Stimulated activated CD8-positive, alpha-beta memory T cell treated with anti-CD3 and anti-CD28 coated beads, Interleukin-7, amount 100 ng/mL, for 48 hours (primary cell): ENCODE measurements around the gene PSMB10.
"Not testable (repeated sequence)": the region's sequence is repeated elsewhere in the genome, so short reads cannot be mapped to it uniquely, and the experiment has no call there.

ENCODE experiments used
- DNase-seq, 2 donors: peaks; one replicate each; pipeline ENCODE4 v3.0.0-alpha.2; 2020; ENCODE audit warnings: low read depth in 1 of 2; ENCODE audit errors: extremely low read depth in 1 of 2

Gene PSMB10

DNA sequence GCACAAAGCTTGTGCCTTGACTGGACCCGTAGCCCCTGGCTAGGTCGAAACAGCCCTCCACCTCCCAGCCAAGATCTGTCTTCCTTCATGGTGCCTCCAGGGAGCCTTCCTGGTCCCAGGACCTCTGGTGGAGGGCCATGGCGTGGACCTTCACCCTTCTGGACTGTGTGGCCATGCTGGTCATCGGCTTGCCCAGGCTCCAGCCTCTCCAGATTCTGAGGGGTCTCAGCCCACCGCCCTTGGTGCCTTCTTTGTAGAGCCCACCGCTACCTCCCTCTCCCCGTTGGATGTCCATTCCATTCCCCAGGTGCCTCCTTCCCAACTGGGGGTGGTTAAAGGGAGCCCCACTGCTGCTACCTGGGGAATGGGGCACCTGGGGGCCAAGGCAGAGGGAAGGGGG, 8.5 kb downstream of the PSMB10 start:
- no peak for DNase-seq

DNA sequence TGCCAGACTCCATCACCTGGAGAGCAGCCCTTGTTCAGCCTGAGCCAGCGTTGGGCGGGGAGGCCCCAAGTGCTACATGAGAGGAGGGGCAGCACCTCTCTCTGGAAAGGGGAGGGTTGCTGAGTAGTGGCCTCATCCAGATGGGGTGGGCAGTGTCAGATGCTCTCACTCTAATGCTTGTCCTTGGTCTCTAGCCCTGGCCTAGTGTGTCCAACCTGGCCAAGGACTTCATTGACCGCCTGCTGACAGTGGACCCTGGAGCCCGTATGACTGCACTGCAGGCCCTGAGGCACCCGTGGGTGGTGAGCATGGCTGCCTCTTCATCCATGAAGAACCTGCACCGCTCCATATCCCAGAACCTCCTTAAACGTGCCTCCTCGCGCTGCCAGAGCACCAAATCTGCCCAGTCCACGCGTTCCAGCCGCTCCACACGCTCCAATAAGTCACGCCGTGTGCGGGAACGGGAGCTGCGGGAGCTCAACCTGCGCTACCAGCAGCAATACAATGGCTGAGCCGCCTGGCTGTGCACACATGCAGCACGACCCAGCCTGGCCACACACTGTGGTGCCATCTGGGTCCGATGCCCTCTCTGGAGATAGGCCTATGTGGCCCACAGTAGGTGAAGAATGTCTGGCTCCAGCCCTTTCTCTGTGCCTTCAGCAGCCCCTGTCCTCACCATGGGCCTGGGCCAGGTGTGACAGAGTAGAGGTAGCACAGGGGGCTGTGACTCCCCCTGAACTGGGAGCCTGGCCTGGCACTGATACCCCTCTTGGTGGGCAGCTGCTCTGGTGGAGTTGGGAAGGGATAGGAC, 9.3 kb downstream of the PSMB10 start:
- DNase-seq, result no peak

DNA sequence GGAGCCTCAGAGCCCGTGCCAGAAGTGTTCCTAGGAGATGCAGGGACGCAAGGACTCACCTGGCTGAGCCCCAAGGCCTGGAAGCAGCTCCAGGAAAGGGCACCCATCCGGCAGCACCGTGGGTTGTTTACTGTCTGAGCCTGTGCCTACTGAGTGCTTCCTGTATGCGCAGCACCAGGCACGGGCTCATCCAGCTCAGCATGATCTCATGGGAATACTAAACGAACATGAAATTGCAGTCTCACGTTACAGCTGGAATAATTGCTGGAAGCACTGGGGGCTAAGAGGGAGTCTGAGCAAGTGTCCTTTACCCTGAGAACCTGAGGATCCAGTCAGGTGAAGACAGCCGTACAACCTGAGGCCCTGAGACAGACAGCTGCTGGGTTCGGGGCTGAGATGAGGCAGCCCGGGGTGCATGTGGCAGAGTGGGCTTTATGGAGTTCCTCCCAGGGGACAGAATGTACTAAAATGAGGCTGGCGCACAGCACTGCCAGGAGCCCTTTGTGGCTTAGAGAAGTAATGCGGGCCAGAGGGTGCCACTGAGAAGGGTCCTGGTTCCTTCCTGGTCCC, 10.4 kb downstream of the PSMB10 start:
- no peak for DNase-seq

DNA sequence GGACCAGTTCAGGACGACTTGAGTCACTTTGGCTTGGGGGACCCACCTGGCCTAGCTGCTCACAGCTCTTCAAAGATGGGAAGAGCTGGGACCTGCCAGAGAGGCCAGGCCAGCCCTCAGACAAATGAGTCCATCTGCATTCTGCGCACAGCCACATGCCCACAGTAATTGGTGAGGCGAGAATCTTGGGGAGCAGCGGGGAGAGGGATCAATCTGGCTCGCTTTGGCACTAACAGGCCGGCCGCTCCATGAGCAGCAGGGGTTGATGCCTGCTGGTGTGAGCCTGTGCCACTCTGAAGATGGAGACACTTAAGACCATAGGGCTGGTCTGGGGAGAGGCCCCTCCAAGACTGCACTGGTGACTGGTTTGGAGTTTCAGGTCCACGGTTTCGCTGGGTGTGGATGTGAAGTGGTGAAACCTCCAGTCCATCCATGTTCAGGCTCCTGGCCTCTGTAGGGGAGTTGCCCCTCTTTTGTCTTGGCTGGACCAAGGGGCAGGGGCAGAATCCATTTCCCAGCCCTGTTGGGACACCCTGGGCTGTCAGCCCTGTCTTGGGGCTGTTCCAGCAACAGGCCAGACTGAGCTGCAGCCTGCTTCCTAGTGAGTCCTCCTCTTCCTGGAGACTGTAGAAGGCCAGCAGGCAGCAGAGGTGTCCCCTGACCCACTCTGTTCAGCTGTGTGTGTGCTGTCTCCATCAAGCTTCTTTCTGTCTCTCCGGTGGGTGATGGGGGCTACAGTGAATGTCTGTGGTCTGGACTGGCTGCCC, 12.3 kb downstream of the PSMB10 start:
- DNase-seq, result no peak

DNA sequence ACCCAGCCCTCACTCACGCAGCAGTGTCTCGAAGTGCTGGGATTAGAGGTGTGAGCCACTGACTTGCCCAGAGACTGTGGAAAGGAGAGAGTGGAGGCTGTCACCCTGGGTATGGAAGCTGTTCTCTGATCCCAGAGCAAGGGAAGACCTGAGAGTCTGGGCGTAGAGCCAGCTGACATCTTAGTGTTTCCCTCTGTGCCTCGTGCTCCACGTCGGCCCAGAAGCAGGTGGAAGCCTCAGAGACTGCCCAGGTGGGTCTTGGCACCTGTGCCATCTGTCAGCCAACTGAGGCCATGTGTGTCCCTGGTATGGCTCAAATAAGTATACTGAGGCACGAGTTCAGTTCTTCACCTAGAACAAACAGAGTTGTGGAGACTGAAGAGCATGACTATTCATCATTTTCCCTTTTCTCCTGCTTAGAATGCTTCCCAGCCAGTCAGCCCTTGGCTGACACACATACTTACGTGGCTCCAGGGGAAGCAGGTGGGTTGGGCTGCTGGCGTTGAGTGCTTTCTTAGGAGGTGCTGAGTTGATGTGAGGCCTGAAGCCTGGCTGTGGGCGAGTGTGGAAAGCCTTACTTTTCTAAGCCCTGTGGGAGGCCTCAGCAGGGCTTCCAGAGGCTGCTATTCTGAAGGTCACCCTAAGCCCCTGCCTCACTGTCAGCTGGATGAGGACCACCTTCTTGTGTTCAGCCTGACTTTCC, 13.1 kb downstream of the PSMB10 start:
- no peak for DNase-seq

- no peak for DNase-seq
Observed at GRCh38 chr16:67922740-67923139, 13.9 kb downstream of the PSMB10 start.

DNA sequence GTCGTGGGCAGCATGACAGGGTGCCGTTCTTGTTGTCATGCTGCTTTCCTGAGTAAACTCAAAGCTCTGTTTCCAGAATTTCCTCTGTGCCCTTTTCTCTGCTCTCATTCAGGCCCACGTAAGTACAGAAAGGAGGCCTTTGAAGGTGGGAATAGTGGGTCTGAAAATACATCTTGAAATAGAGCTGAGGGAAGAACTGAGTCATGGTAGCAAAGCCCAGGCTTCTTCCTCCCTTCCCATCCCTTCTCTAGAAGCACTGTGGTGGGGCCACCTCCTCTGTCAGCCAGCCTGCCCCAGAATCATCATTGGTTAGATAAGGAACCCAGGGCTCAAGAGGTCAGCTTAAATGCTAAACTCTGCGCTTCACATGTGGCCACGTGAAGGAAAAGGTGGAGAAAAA, 14.4 kb downstream of the PSMB10 start:
- DNase-seq, result no peak

DNA sequence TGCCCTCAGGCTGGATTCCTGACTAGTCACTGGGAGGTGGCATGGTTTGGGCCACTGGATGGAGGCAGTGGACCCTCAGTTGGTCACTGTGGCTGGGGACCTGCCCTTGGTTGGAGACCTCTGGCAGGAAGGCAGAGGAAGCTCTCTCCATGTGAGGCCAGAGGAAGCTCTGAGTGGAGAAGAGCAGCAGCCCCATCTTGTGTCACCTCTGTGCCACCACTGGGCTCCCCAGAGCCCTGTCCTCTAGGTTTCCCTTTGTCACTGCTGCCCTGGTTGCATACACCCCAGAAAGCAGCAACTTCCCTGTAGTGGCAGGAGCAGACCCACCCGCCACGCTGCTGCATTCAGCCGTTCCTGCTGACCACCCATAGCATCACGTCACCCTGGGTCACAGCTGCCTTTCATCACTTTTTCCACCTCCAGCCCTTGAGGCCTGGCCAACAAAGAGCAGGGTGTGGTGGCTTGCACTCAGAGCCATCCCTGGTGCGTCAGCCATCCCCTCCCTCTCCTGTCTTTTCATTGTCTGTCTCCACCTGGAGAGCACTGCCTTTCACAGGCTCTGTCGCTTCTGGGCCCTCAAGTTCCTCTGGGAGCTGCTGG, 16.9 kb downstream of the PSMB10 start:
- DNase-seq, result no peak

- peak in 1 of 2 donors; percentile 67 for DNase-seq
Observed at GRCh38 chr16:67917852-67918236, 18.8 kb downstream of the PSMB10 start.

GRCh38 chr16:67917140-67917851, 19.4 kb downstream of the PSMB10 start:
- DNase-seq, result no peak

DNA sequence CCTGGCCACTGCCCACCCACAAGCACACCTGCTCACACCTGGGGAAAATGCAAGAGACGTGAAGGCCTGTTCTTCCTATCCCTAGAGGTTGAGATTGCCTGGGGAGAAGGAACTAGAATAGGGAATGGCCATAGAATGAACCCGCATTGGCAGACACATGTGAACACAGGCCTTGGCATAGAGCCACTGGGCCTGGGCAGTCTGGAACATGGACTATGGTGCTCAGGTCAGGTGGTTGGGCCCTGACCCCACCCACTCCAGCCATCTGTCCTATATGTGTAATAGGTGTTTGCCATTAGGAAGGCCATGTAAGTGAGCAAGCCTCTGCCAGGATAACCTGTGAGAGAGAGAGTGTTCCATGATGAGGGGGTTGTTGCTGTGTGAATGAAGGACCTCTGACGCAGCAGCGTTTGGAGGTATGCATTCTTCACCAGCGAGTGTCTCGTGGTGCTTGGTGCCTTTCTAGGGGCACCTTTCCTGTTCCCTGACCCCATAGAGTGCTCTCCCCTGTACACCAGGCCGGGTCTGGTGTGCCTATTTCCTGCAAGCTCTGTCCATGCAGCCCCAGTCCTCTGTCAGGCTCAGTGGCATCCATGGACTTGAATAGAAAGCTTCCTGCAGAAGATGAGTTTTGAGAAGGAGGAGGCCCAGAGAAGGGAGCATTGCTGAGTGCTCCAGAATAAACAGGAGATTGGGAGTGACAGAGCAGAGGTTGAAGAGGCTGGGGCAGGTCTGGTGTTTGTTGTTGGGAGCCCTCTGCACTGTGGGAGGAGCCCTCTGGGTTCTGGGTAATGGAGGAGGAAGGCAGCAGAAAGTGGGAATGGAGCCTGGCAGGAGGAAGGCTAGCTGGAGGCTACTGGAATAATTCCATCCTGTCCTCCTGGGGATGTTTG, 20.6 kb downstream of the PSMB10 start:
- no peak for DNase-seq

- not testable (repeated sequence) for DNase-seq
Observed at GRCh38 chr16:67915496-67915769, 21.2 kb downstream of the PSMB10 start.

GRCh38 chr16:67914758-67915495, 21.7 kb downstream of the PSMB10 start:
- DNase-seq, result no peak

- DNase-seq, result no peak
Observed at GRCh38 chr16:67910158-67910557, 26.5 kb downstream of the PSMB10 start.

DNA sequence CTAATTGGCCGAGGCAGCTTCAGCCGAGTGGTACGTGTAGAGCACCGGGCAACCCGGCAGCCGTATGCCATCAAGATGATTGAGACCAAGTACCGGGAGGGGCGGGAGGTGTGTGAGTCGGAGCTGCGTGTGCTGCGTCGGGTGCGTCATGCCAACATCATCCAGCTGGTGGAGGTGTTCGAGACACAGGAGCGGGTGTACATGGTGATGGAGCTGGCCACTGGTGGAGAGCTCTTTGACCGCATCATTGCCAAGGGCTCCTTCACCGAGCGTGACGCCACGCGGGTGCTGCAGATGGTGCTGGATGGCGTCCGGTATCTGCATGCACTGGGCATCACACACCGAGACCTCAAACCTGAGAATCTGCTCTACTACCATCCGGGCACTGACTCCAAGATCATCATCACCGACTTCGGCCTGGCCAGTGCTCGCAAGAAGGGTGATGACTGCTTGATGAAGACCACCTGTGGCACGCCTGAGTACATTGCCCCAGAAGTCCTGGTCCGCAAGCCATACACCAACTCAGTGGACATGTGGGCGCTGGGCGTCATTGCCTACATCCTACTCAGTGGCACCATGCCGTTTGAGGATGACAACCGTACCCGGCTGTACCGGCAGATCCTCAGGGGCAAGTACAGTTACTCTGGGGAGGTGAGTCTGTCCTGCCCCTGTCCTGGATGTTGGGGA, 27.5 kb downstream of the PSMB10 start:
- no peak for DNase-seq

DNA sequence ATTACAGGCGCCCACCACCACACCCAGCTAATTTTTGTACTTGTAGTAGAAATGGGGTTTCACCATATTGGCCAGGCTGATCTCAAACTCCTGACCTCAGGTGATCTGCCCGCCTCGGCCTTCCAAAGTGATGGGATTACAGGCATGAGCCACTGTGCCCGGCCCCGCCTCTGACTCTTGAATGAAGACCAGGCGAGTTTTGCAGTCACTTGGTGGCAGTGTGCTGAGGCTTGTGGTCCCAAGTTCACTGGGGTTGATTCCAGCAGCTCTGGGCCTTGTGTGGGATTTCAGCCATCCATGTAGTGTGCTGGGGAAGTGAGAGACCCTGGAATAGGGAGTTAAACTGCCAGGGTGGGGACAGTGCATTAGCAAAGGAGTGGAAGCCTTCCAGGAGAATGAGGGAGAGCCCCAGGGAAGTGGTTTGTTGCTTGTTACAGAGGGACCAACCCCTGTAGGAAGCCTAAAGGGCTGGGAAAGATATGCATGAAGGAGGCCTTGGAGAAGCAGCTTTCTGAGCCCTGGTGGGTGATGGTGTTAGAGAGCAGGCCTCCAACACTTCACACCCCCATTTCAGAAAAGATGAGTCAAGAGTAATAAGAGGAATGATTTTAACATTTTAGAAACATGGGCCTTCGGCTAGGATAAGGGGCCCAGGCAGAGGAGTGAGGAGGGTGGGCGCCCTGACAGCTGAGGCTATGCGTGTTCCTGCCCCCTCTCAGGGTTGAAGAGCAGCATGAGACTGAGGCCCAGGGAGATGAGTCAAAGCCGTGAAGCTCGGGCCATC, 29.1 kb downstream of the PSMB10 start:
- DNase-seq, result no peak

GRCh38 chr16:67902831-67903230, 33.8 kb downstream of the PSMB10 start:
- no peak for DNase-seq

DNA sequence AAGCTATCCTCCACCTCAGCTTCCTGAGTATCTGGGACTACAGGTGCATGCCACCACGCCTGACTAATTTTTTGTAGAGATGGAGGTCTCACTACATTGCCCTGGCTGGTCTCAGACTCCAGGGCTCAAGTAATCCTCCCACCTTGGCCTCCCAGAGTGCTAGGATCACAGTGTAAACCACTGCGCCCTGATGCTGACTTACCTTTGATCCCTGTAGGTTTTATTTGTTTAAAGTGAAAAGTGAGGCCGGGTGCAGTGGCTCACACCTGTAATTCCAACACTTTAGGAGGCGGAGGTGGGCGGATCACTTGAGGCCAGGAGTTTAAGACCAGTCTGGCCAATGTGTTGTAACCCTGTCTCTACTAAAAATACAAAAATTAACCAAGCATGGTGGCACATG, 34.9 kb downstream of the PSMB10 start:
- no peak for DNase-seq
